Gastrocnemius medialis (tissue), 4 donors: Measurements from ENCODE around the gene MYL11. TPM values are rescaled to one million over a fixed set of nuclear protein-coding genes. Genes with fewer than 3 reads are reported as not detected.

Source experiments
- ATAC-seq, 2 donors: fragments of 150-250 bp; one replicate each; pipeline ENCODE4 v1.9.1; 2016
- DNase-seq, 2 donors: peaks; one replicate each; pipeline ENCODE4 v3.0.0-alpha.2; 2019
- H3K27ac ChIP-seq, 4 donors: fragments of 200-600 bp; sonication (generic); 1 replicate in 1 of 4; 2 replicates in 3 of 4; pipeline ENCODE4 v1.5.1; 2016 to 2018; ENCODE audit warnings: mild to moderate bottlenecking in 2 of 4, moderate library complexity in 1 of 4
- H3K27me3 ChIP-seq, 3 donors: fragments of 200-600 bp; sonication (generic) in 2 of 3; 1 replicate in 1 of 3; 2 replicates in 2 of 3; pipeline versions ENCODE4 v1.5.1 to v1.6.0; 2016 to 2019; ENCODE audit warnings: mild to moderate bottlenecking in 1 of 3, moderate library complexity in 1 of 3
- H3K36me3 ChIP-seq, 2 donors: fragments of 200-600 bp; sonication (generic) in 1 of 2; one replicate each; pipeline ENCODE4 v1.5.1; 2017 to 2018
- H3K4me1 ChIP-seq, 2 donors: fragments of 200-600 bp; sonication (generic) in 1 of 2; one replicate each; pipeline ENCODE4 v1.5.1; 2016 to 2017; ENCODE audit warnings: mild to moderate bottlenecking in 2 of 2
- H3K4me3 ChIP-seq, 4 donors: fragments of 200-600 bp; sonication (generic) in 3 of 4; 1 replicate in 1 of 4; 2 replicates in 3 of 4; pipeline ENCODE4 v1.5.1; 2016 to 2019; ENCODE audit warnings: mild to moderate bottlenecking in 2 of 4
- H3K9me3 ChIP-seq, 3 donors: fragments of 200-600 bp; sonication (generic) in 2 of 3; 1 replicate in 1 of 3; 2 replicates in 2 of 3; pipeline ENCODE4 v1.5.1; 2016 to 2019
- POLR2A ChIP-seq, 2 donors: fragments of 450-650 bp; IDR thresholded peaks; one replicate each; pipeline ENCODE4 v1.6.1; 2017; ENCODE audit warnings: antibody characterized with exemption in 2 of 2, mild to moderate bottlenecking in 2 of 2, moderate library complexity in 2 of 2
- in situ Hi-C, 4 donors: fragments of 200-750 bp; cut with MboI; loops; one replicate each; pipeline versions ENCODE4 v1.15.0 to v1.8.0; 2017; ENCODE audit warnings: low sequenced_read_pairs in 4 of 4
- intact Hi-C: fragments of 100-400 bp; cut with DNase I; formaldehyde crosslinking; loops from one replicate; pipeline ENCODE4 v1.15.1; 2023; ENCODE audit warnings: low total_unique reads
- total RNA-seq, 4 donors: library from RNA; depleted of rRNA; stranded (reverse); fragments of >200 nt; gene quantifications; one replicate each; pipeline versions ENCODE4 v1.1.0 to v1.2.3, GENCODE V29; 2016
- TF ChIP-seq, protein P1 (sequence below), 5 experiments: fragments of 450-650 bp in 3 of 5; fragments of 200-600 bp in 2 of 5; sonication (generic) in 2 of 5; IDR thresholded peaks in 4 of 5; conservative IDR thresholded peaks in 1 of 5; 1 replicate in 4 of 5; 2 replicates in 1 of 5; pipeline ENCODE4 v1.5.1; 2016 to 2019; ENCODE audit warnings: antibody characterized with exemption in 5 of 5, mild to moderate bottlenecking in 3 of 5, moderate library complexity in 3 of 5

The MYL11 gene
- total RNA-seq, 4 donors from 2014 or later = 1,053 to 4,879 (median 1,942) TPM

GRCh38 chr16:30379158-30379783, 4.7 kb downstream of the MYL11 start:
- Histone ChIP-seq H3K27me3 (no peaks in the 10 kb centered on the region), H3K27ac (peak overlapping the region; percentile 95 to 100 (median 98)), H3K36me3 (no peaks in the 10 kb centered on the region), H3K4me3 (peak overlapping the region; percentile 65 to 93 (median 70)), H3K9me3 (no peaks in the 10 kb centered on the region), H3K4me1 (peaks cover 14 to 45% of the 10 kb centered on the region in 2 donors)
- intact Hi-C loops = loop anchor here (2.0 to 10.0 kb wide), 3 partner anchors 28 to 284 kb away; partner anchors contain the start of genes TBX6, YPEL3 and ZNF771
- DNase-seq (no peak), ATAC-seq (no peak)
- TF ChIP-seq, protein P1, sequence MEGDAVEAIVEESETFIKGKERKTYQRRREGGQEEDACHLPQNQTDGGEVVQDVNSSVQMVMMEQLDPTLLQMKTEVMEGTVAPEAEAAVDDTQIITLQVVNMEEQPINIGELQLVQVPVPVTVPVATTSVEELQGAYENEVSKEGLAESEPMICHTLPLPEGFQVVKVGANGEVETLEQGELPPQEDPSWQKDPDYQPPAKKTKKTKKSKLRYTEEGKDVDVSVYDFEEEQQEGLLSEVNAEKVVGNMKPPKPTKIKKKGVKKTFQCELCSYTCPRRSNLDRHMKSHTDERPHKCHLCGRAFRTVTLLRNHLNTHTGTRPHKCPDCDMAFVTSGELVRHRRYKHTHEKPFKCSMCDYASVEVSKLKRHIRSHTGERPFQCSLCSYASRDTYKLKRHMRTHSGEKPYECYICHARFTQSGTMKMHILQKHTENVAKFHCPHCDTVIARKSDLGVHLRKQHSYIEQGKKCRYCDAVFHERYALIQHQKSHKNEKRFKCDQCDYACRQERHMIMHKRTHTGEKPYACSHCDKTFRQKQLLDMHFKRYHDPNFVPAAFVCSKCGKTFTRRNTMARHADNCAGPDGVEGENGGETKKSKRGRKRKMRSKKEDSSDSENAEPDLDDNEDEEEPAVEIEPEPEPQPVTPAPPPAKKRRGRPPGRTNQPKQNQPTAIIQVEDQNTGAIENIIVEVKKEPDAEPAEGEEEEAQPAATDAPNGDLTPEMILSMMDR (IDR thresholded peaks at IDR 0.05 in 4 of 5, conservative IDR thresholded peaks at IDR 0.05 in 1 of 5) = no peak
- no peak for TF ChIP-seq POLR2A (IDR thresholded peaks at IDR 0.05)
- in situ Hi-C loops = no loop called here

- peaks cover 14 to 35% of the 10 kb centered on the region in 2 donors for H3K4me1 ChIP-seq
- H3K36me3 ChIP-seq = no peaks in the 10 kb centered on the region
- peak overlapping the region in 2 of 4 donors; percentile 38 to 44 for H3K27ac ChIP-seq
- DNase-seq (no peak), ATAC-seq (no peak)
- in situ Hi-C loops = no loop called here
- H3K9me3 ChIP-seq = no peaks in the 10 kb centered on the region
- no peaks in the 10 kb centered on the region for H3K27me3 ChIP-seq
- intact Hi-C loops = no loop called here
- H3K4me3 ChIP-seq = no peak overlapping the region
- TF ChIP-seq POLR2A (IDR thresholded peaks at IDR 0.05) = no peak
- TF ChIP-seq, protein P1 (IDR thresholded peaks at IDR 0.05 in 4 of 5, conservative IDR thresholded peaks at IDR 0.05 in 1 of 5) = no peak
Observed at GRCh38 chr16:30380072-30380802, 5.6 kb downstream of the MYL11 start.

- in situ Hi-C loops (no loop called here), intact Hi-C loops (no loop called here)
- no peak for ATAC-seq
- H3K36me3 ChIP-seq = no peaks in the 10 kb centered on the region
- H3K27ac ChIP-seq = peak overlapping the region in 2 of 4 donors; percentile 38 to 44
- H3K9me3 ChIP-seq = no peaks in the 10 kb centered on the region
- H3K4me1 ChIP-seq = peaks cover 14 to 29% of the 10 kb centered on the region in 2 donors
- H3K27me3 ChIP-seq = no peaks in the 10 kb centered on the region
- no peak overlapping the region for H3K4me3 ChIP-seq
- TF ChIP-seq, protein P1 (IDR thresholded peaks at IDR 0.05 in 4 of 5, conservative IDR thresholded peaks at IDR 0.05 in 1 of 5) = no peak
- no peak for TF ChIP-seq POLR2A (IDR thresholded peaks at IDR 0.05)
- no peak for DNase-seq
Observed at GRCh38 chr16:30380803-30381208, 6.2 kb downstream of the MYL11 start.

- H3K27ac ChIP-seq = peak overlapping the region in 2 of 4 donors; percentile 38 to 44
- DNase-seq (no peak), ATAC-seq (no peak)
Observed at GRCh38 chr16:30381291-30382041, 6.9 kb downstream of the MYL11 start.

More at GRCh38 chr16:30381291-30382041, 6.9 kb downstream of the MYL11 start:
- H3K27me3 ChIP-seq = no peaks in the 10 kb centered on the region
- H3K4me3 ChIP-seq = no peak overlapping the region
- in situ Hi-C loops (no loop called here), intact Hi-C loops (no loop called here)
- no peaks in the 10 kb centered on the region for H3K36me3 ChIP-seq
- TF ChIP-seq, protein P1 (IDR thresholded peaks at IDR 0.05 in 4 of 5, conservative IDR thresholded peaks at IDR 0.05 in 1 of 5) = no peak
- no peak for TF ChIP-seq POLR2A (IDR thresholded peaks at IDR 0.05)
- peaks cover 14 to 23% of the 10 kb centered on the region in 2 donors for H3K4me1 ChIP-seq
- H3K9me3 ChIP-seq = no peaks in the 10 kb centered on the region
